DND-41 (cell line): ENCODE measurements around the gene WNT9A.

Experiments used
- ATAC-seq: fragments of 200-7000 bp; cut with Tn5 transposase; 3 replicates; pipeline ENCODE4 v1.9.1; 2021; ENCODE audit warnings: low read depth; ENCODE audit not compliant: insufficient read depth
- DNase-seq: peaks from one replicate; pipeline ENCODE4 v3.0.0-alpha.2; 2020
- H2AFZ ChIP-seq: 2 replicates; pipeline ENCODE4 v1.6.0; 2012; ENCODE audit warnings: low read depth, low read length
- H3K27ac ChIP-seq: 2 replicates; pipeline ENCODE4 v1.5.1; 2012; ENCODE audit warnings: low read length, inconsistent platforms
- H3K27me3 ChIP-seq: fragments of 200-600 bp; sonication (generic); 2 replicates; pipeline ENCODE4 v1.6.0; 2012; ENCODE audit warnings: low read length, mild to moderate bottlenecking, inconsistent platforms; ENCODE audit not compliant: insufficient read depth, poor library complexity
- H3K36me3 ChIP-seq: 2 replicates; pipeline ENCODE4 v1.5.1; 2012; ENCODE audit warnings: low read length, inconsistent platforms; ENCODE audit not compliant: insufficient read depth
- H3K4me1 ChIP-seq: 2 replicates; pipeline ENCODE4 v1.5.1; 2012; ENCODE audit warnings: mild to moderate bottlenecking, low read length; ENCODE audit not compliant: insufficient read depth
- H3K4me2 ChIP-seq: 2 replicates; pipeline ENCODE4 v1.6.0; 2012; ENCODE audit warnings: mild to moderate bottlenecking, moderate library complexity, low read length, inconsistent platforms; ENCODE audit not compliant: insufficient read depth
- H3K4me3 ChIP-seq, 2 experiments: fragments of 200-600 bp in 1 of 2; shearing (Covaris generic) in 1 of 2; 2 replicates each; pipeline ENCODE4 v1.5.1; 2012 to 2016; ENCODE audit warnings: inconsistent platforms in 2 of 2, low read length in 2 of 2, mild to moderate bottlenecking in 2 of 2, low read depth in 1 of 2, moderate library complexity in 1 of 2
- H3K79me2 ChIP-seq: 2 replicates; pipeline ENCODE4 v1.6.0; 2012; ENCODE audit warnings: low read length, inconsistent platforms; ENCODE audit not compliant: insufficient read depth
- H3K9ac ChIP-seq: 2 replicates; pipeline ENCODE4 v1.6.0; 2012; ENCODE audit warnings: low read depth, mild to moderate bottlenecking, inconsistent platforms, low read length, moderate library complexity
- H3K9me3 ChIP-seq: 2 replicates; pipeline ENCODE4 v1.5.1; 2012; ENCODE audit warnings: low read length, moderate library complexity, mild to moderate bottlenecking, inconsistent platforms; ENCODE audit not compliant: insufficient read depth, severe bottlenecking
- H4K20me1 ChIP-seq: 2 replicates; pipeline ENCODE4 v1.6.0; 2012; ENCODE audit warnings: low read length; ENCODE audit not compliant: insufficient read depth
- CTCF ChIP-seq: IDR thresholded peaks from 2 replicates; pipeline ENCODE4 v1.5.1; 2012; ENCODE audit warnings: borderline replicate concordance, low read length, moderate library complexity, mild to moderate bottlenecking; ENCODE audit not compliant: poor library complexity, severe bottlenecking; ENCODE audit errors: extremely low read depth
- EZH2 ChIP-seq: IDR thresholded peaks from 3 replicates; pipeline ENCODE4 v1.6.1; 2012; ENCODE audit warnings: borderline replicate concordance, low read depth, mild to moderate bottlenecking, moderate library complexity, low read length, inconsistent platforms; ENCODE audit not compliant: severe bottlenecking

The WNT9A gene

GRCh38 chr1:227915564-227916553 is 31.9 kb downstream of the WNT9A start:
- H3K9me3 ChIP-seq = no peaks in the 10 kb centered on the region
- no peak overlapping the region for H2AFZ ChIP-seq
- DNase-seq (no peak), ATAC-seq (no peak)
- H3K4me2 ChIP-seq = no peak overlapping the region
- no peaks in the 10 kb centered on the region for H3K36me3 ChIP-seq
- no peak overlapping the region for H3K9ac ChIP-seq
- H3K27ac ChIP-seq = no peak overlapping the region
- no peak overlapping the region for H3K4me3 ChIP-seq
- H4K20me1 ChIP-seq = peaks cover 12% of the 10 kb centered on the region; the same call in 1 of the 2 replicates
- TF ChIP-seq CTCF (no peak), EZH2 (no peak)
- H3K4me1 ChIP-seq = no peaks in the 10 kb centered on the region
- no peaks in the 10 kb centered on the region for H3K27me3 ChIP-seq
- no peaks in the 10 kb centered on the region for H3K79me2 ChIP-seq

GRCh38 chr1:227914801-227915563 is 32.8 kb downstream of the WNT9A start:
- Histone ChIP-seq H4K20me1 (peaks cover 12% of the 10 kb centered on the region; the same call in 1 of the 2 replicates), H3K9me3 (no peaks in the 10 kb centered on the region), H2AFZ (no peak overlapping the region), H3K4me3 (no peak overlapping the region), H3K9ac (no peak overlapping the region), H3K79me2 (no peaks in the 10 kb centered on the region), H3K27me3 (no peaks in the 10 kb centered on the region), H3K4me2 (no peak overlapping the region), H3K4me1 (no peaks in the 10 kb centered on the region), H3K27ac (no peak overlapping the region), H3K36me3 (no peaks in the 10 kb centered on the region)
- TF ChIP-seq CTCF (no peak), EZH2 (no peak)
- ATAC-seq (no peak), DNase-seq (no peak)

- DNase-seq (no peak), ATAC-seq (no peak)
- Histone ChIP-seq H3K9ac (no peak overlapping the region), H3K4me2 (no peak overlapping the region), H3K36me3 (no peaks in the 10 kb centered on the region), H3K27me3 (peaks cover 3% of the 10 kb centered on the region), H3K27ac (no peak overlapping the region), H4K20me1 (peaks cover 11% of the 10 kb centered on the region; the same call in 1 of the 2 replicates), H3K79me2 (no peaks in the 10 kb centered on the region), H3K4me1 (no peaks in the 10 kb centered on the region), H3K9me3 (no peaks in the 10 kb centered on the region), H2AFZ (no peak overlapping the region), H3K4me3 (no peak overlapping the region)
- TF ChIP-seq EZH2 (no peak), CTCF (no peak)
Observed at GRCh38 chr1:227913764-227914721, 33.7 kb downstream of the WNT9A start.
